KOPT-K1 (cell line): ENCODE results near the gene CDH4.
"Not testable (repeated sequence)": the region's sequence is repeated elsewhere in the genome, so short reads cannot be mapped to it uniquely, and the experiment has no call there.

Experiments
- H3K27ac ChIP-seq: fragments of 200-600 bp; sonication (generic); 2 replicates; pipeline ENCODE4 v1.5.1; 2016; ENCODE audit warnings: antibody characterized with exemption, mild to moderate bottlenecking, low read depth, low read length; ENCODE audit not compliant: poor library complexity, severe bottlenecking
- H3K36me3 ChIP-seq: fragments of 200-600 bp; sonication (generic); 2 replicates; pipeline ENCODE4 v1.5.1; 2017; ENCODE audit warnings: antibody characterized with exemption, mild to moderate bottlenecking, low read length, moderate library complexity; ENCODE audit not compliant: insufficient read depth
- H3K9me3 ChIP-seq: fragments of 200-600 bp; sonication (generic); 2 replicates; pipeline ENCODE4 v1.5.1; 2017; ENCODE audit warnings: antibody characterized with exemption, low read length, mild to moderate bottlenecking; ENCODE audit not compliant: insufficient read depth, poor library complexity, severe bottlenecking

CDH4 gene

GRCh38 chr20:61966492-61967244 is 714.6 kb downstream of the CDH4 start:
- Histone ChIP-seq H3K36me3 (0 out of 2 replicates have a peak, but pooled peaks cover 1% of the 10 kb centered on the region), H3K9me3 (no peaks in the 10 kb centered on the region), H3K27ac (no peak overlapping the region)

- H3K9me3 ChIP-seq, result no peaks in the 10 kb centered on the region
- peaks cover 6% of the 10 kb centered on the region; the same call in 1 of the 2 replicates for H3K36me3 ChIP-seq
- H3K27ac ChIP-seq, result no peak overlapping the region
Observed at GRCh38 chr20:61967300-61967699, 715.2 kb downstream of the CDH4 start.

- Histone ChIP-seq H3K27ac (no peak overlapping the region), H3K36me3 (peaks cover 15% of the 10 kb centered on the region; the same call in 1 of the 2 replicates), H3K9me3 (no peaks in the 10 kb centered on the region)
Observed at GRCh38 chr20:61968036-61968810, 716.2 kb downstream of the CDH4 start.

GRCh38 chr20:61968932-61969331 is 716.9 kb downstream of the CDH4 start:
- Histone ChIP-seq H3K27ac (no peak overlapping the region), H3K36me3 (peaks cover 22% of the 10 kb centered on the region), H3K9me3 (no peaks in the 10 kb centered on the region)

GRCh38 chr20:61969806-61970205 is 717.7 kb downstream of the CDH4 start:
- H3K27ac ChIP-seq, result no peak overlapping the region
- peaks cover 31% of the 10 kb centered on the region for H3K36me3 ChIP-seq
- H3K9me3 ChIP-seq, result no peaks in the 10 kb centered on the region

- Histone ChIP-seq H3K9me3 (no peaks in the 10 kb centered on the region), H3K27ac (no peak overlapping the region), H3K36me3 (peaks cover 37% of the 10 kb centered on the region)
Observed at GRCh38 chr20:61970357-61970756, 718.3 kb downstream of the CDH4 start.

GRCh38 chr20:61971595-61971994 is 719.5 kb downstream of the CDH4 start:
- not testable (repeated sequence) for H3K27ac ChIP-seq, H3K9me3 ChIP-seq
- H3K36me3 ChIP-seq, result peaks cover 48% of the 10 kb centered on the region

GRCh38 chr20:61972636-61973508 is 720.8 kb downstream of the CDH4 start:
- Histone ChIP-seq H3K27ac (no peak overlapping the region), H3K9me3 (no peaks in the 10 kb centered on the region), H3K36me3 (peaks cover 48% of the 10 kb centered on the region)

GRCh38 chr20:61973515-61974356 is 721.7 kb downstream of the CDH4 start:
- no peak overlapping the region for H3K27ac ChIP-seq
- no peaks in the 10 kb centered on the region for H3K9me3 ChIP-seq
- H3K36me3 ChIP-seq, result peaks cover 48% of the 10 kb centered on the region

- Histone ChIP-seq H3K9me3 (no peaks in the 10 kb centered on the region), H3K36me3 (peaks cover 53% of the 10 kb centered on the region), H3K27ac (no peak overlapping the region)
Observed at GRCh38 chr20:61974357-61974665, 722.2 kb downstream of the CDH4 start.

- no peak overlapping the region for H3K27ac ChIP-seq
- peaks cover 60% of the 10 kb centered on the region for H3K36me3 ChIP-seq
- H3K9me3 ChIP-seq, result no peaks in the 10 kb centered on the region
Observed at GRCh38 chr20:61975407-61976129, 723.5 kb downstream of the CDH4 start.

- H3K9me3 ChIP-seq, result no peaks in the 10 kb centered on the region
- peaks cover 66% of the 10 kb centered on the region for H3K36me3 ChIP-seq
- no peak overlapping the region for H3K27ac ChIP-seq
Observed at GRCh38 chr20:61976263-61976643, 724.2 kb downstream of the CDH4 start.

GRCh38 chr20:61976644-61977418 is 724.8 kb downstream of the CDH4 start:
- no peak overlapping the region for H3K27ac ChIP-seq
- no peaks in the 10 kb centered on the region for H3K9me3 ChIP-seq
- peaks cover 63% of the 10 kb centered on the region for H3K36me3 ChIP-seq
